Body of pancreas (tissue), 4 donors: ENCODE results near the gene FAM170B. TPM values are rescaled to one million over a fixed set of nuclear protein-coding genes. Genes with fewer than 3 reads are reported as not detected.

Source experiments
- ATAC-seq: fragments of 150-250 bp; one replicate; pipeline ENCODE4 v1.9.1; 2016
- DNase-seq, 4 donors: peaks; one replicate each; pipeline ENCODE4 v3.0.0-alpha.2; 2019
- H3K27ac ChIP-seq, 4 donors: fragments of 200-600 bp; sonication (generic); 1 replicate in 3 of 4; 2 replicates in 1 of 4; pipeline versions ENCODE4 v1.5.1 to v1.6.1; 2016 to 2019; ENCODE audit warnings: mild to moderate bottlenecking in 1 of 4, mixed read lengths in 1 of 4, moderate library complexity in 1 of 4
- H3K27me3 ChIP-seq, 2 donors: fragments of 200-600 bp; sonication (generic); one replicate each; pipeline ENCODE4 v1.6.0; 2016; ENCODE audit warnings: mild to moderate bottlenecking in 1 of 2
- H3K36me3 ChIP-seq, 2 donors: fragments of 200-600 bp; sonication (generic); replicated peaks in 1 of 2; 2 replicates each; pipeline ENCODE4 v1.5.1; 2016; ENCODE audit warnings: low read depth in 2 of 2; ENCODE audit not compliant: insufficient read depth in 1 of 2
- H3K4me1 ChIP-seq: fragments of 200-600 bp; sonication (generic); one replicate; pipeline ENCODE4 v1.6.0; 2016
- H3K4me3 ChIP-seq, 2 donors: fragments of 200-600 bp; sonication (generic); 1 replicate in 1 of 2; 2 replicates in 1 of 2; pipeline ENCODE4 v1.5.1; 2016 to 2019
- H3K9me3 ChIP-seq, 3 donors: fragments of 200-600 bp; sonication (generic); 1 replicate in 2 of 3; 2 replicates in 1 of 3; pipeline ENCODE4 v1.5.1; 2016
- CTCF ChIP-seq, 7 experiments: fragments of 450-650 bp in 4 of 7; fragments of 200-600 bp in 3 of 7; sonication (generic) in 3 of 7; IDR thresholded peaks; one replicate each; pipeline ENCODE4 v1.5.1; 2016 to 2019; ENCODE audit warnings: antibody characterized with exemption in 7 of 7
- POLR2A ChIP-seq, 3 donors: fragments of 450-650 bp; IDR thresholded peaks; one replicate each; pipeline ENCODE4 v1.6.1; 2016; ENCODE audit warnings: antibody characterized with exemption in 3 of 3, mild to moderate bottlenecking in 2 of 3
- WGBS, 2 donors: methylation state at CpG; one replicate each; pipeline ENCODE4 v1.1.5; 2017; 5-methylcytosine and 5-hydroxymethylcytosine counted together
- intact Hi-C: fragments of 100-400 bp; cut with DNase I; formaldehyde crosslinking; loops from one replicate; pipeline ENCODE4 v1.15.1; 2023
- total RNA-seq, 2 donors: library from RNA; depleted of rRNA; stranded (reverse); fragments of >200 nt; gene quantifications; one replicate each; pipeline ENCODE4 v1.1.0, GENCODE V29; 2016

Gene FAM170B
- total RNA-seq, 2 donors from 2014 or later, result not detected

DNA sequence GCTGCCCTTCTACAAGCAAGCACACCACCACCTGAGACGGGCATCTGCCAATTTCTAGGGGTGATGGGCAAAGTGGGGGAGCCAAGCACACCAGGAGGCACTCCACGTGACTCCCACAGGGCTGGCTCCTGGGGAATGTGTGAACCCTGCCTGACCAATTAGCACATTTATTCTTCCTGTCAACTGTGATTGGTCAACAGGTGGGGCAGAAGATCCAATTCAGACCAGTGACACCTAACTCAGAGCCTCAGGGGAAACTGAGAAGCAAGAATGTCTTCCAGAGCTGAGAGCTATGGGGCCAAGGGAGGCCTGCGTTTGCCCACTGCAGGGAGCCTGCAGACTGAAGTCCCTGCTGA lies 38.9 kb upstream of the FAM170B start:
- intact Hi-C loops, result no loop called here
- Histone ChIP-seq H3K36me3 (no peaks in the 10 kb centered on the region), H3K27me3 (no peaks in the 10 kb centered on the region), H3K27ac (no peak overlapping the region), H3K4me3 (no peak overlapping the region), H3K4me1 (no peaks in the 10 kb centered on the region), H3K9me3 (no peaks in the 10 kb centered on the region)
- DNase-seq, result no peak
- ATAC-seq, result no peak
- TF ChIP-seq POLR2A (IDR thresholded peaks at IDR 0.05), result no peak
- TF ChIP-seq CTCF (IDR thresholded peaks at IDR 0.05), result no peak
- WGBS, 2 donors, result 64 to 83% methylated on average over 1 to 3 of the region's 3 CpGs

GRCh38 chr10:49172061-49172776 lies 38.4 kb upstream of the FAM170B start:
- Histone ChIP-seq H3K4me1 (no peaks in the 10 kb centered on the region), H3K36me3 (no peaks in the 10 kb centered on the region), H3K9me3 (no peaks in the 10 kb centered on the region), H3K27me3 (no peaks in the 10 kb centered on the region), H3K4me3 (no peak overlapping the region), H3K27ac (no peak overlapping the region)
- intact Hi-C loops, result no loop called here
- 71 to 95% methylated on average over 2 to 4 of the region's 4 CpGs for WGBS, 2 donors
- DNase-seq, result no peak
- TF ChIP-seq POLR2A (IDR thresholded peaks at IDR 0.05) (no peak), CTCF (IDR thresholded peaks at IDR 0.05) (no peak)
- ATAC-seq, result no peak

DNA sequence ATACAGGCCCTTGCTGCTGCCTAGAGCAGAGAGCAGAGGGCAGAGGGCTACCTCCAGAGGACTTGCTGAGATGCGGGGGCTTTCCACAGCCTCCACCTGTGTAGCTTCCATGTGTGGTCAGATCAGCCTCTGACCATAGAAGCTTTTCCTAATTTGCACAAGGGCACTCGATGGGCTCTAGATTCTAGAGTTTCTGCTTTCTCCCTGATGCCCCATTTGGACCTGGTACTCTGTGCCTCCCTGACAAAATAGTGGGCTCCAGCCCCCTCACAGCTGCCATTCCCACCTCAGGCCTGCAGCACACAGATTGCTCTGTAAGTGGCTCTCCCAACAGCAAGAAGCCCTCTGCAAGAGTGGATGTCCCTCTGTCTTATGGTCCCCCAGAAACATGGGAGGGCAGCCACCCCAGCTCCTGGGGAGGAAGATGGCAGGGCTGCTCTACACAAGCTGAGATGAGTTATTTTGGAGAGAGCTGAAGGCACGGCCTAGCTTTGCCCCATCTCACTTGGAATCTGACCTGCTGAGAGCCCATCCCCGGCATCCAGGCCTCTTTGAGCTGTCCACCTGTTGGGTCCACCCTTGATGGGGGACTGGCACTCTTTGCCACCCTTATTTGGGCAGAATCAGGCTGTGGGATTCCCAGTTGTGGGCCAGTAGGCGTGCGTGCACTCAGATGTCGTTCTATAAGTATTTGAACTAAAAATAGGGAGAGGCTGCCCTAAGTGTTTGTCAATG lies 37.7 kb upstream of the FAM170B start:
- DNase-seq (no peak), ATAC-seq (no peak)
- Histone ChIP-seq H3K9me3 (no peaks in the 10 kb centered on the region), H3K4me1 (no peaks in the 10 kb centered on the region), H3K4me3 (no peak overlapping the region), H3K36me3 (no peaks in the 10 kb centered on the region), H3K27me3 (no peaks in the 10 kb centered on the region), H3K27ac (no peak overlapping the region)
- intact Hi-C loops, result no loop called here
- no peak for TF ChIP-seq CTCF (IDR thresholded peaks at IDR 0.05)
- TF ChIP-seq POLR2A (IDR thresholded peaks at IDR 0.05), result no peak
- 59 to 80% methylated on average over 4 to 7 of the region's 7 CpGs for WGBS, 2 donors

- intact Hi-C loops, result no loop called here
- DNase-seq (no peak), ATAC-seq (no peak)
- Histone ChIP-seq H3K9me3 (no peaks in the 10 kb centered on the region), H3K27me3 (no peaks in the 10 kb centered on the region), H3K27ac (no peak overlapping the region), H3K4me1 (no peaks in the 10 kb centered on the region), H3K36me3 (no peaks in the 10 kb centered on the region), H3K4me3 (no peak overlapping the region)
- TF ChIP-seq CTCF (IDR thresholded peaks at IDR 0.05) (no peak), POLR2A (IDR thresholded peaks at IDR 0.05) (no peak)
- 58 to 60% methylated on average over 1 to 6 of the region's 6 CpGs for WGBS, 2 donors
These were observed 37.0 kb upstream of the FAM170B start for GRCh38 chr10:49170632-49171325.
